Uterus (tissue), 4 donors: ENCODE data around the gene BZW2. TPM values are rescaled to one million over a fixed set of nuclear protein-coding genes. Genes with fewer than 3 reads are reported as not detected.

ENCODE experiments used
- DNase-seq, 2 donors: peaks; one replicate each; pipeline ENCODE4 v3.0.0-alpha.2; 2019 to 2020
- H3K27ac ChIP-seq, 2 donors: fragments of 200-600 bp; sonication (generic); 1 replicate in 1 of 2; 2 replicates in 1 of 2; pipeline ENCODE4 v1.5.1; 2016 to 2018
- H3K27me3 ChIP-seq, 2 donors: fragments of 200-600 bp; sonication (generic); one replicate each; pipeline ENCODE4 v1.5.1; 2018 to 2019; ENCODE audit warnings: control low read depth in 1 of 2
- H3K36me3 ChIP-seq, 2 donors: fragments of 200-600 bp; sonication (generic); one replicate each; pipeline ENCODE4 v1.5.1; 2019; ENCODE audit warnings: control low read depth in 1 of 2
- H3K4me1 ChIP-seq, 2 donors: fragments of 200-600 bp; sonication (generic); one replicate each; pipeline ENCODE4 v1.5.1; 2018 to 2019; ENCODE audit warnings: control low read depth in 1 of 2
- H3K4me3 ChIP-seq, 2 donors: fragments of 200-600 bp; sonication (generic); 1 replicate in 1 of 2; 2 replicates in 1 of 2; pipeline ENCODE4 v1.5.1; 2018 to 2019; ENCODE audit warnings: mild to moderate bottlenecking in 1 of 2
- H3K9me3 ChIP-seq, 2 donors: fragments of 200-600 bp; sonication (generic); one replicate each; pipeline ENCODE4 v1.5.1; 2019; ENCODE audit warnings: control low read depth in 1 of 2
- POLR2A ChIP-seq, 2 donors: fragments of 450-650 bp; IDR thresholded peaks; one replicate each; pipeline ENCODE4 v1.6.1; 2016; ENCODE audit warnings: antibody characterized with exemption in 2 of 2, mild to moderate bottlenecking in 1 of 2, moderate library complexity in 1 of 2
- intact Hi-C: fragments of 100-400 bp; cut with DNase I; formaldehyde crosslinking; loops from one replicate; pipeline ENCODE4 v1.15.1; 2023; ENCODE audit warnings: low total_unique reads
- total RNA-seq, 4 donors: library from RNA; depleted of rRNA in 3 of 4; stranded (reverse); fragments of >200 nt in 3 of 4; gene quantifications; one replicate each; pipeline versions ENCODE4 v1.1.0 to v1.2.4, GENCODE V29; 2014 to 2023
- TF ChIP-seq, protein P1 (sequence below), 4 experiments: fragments of 200-600 bp in 2 of 4; fragments of 450-650 bp in 2 of 4; sonication (generic) in 2 of 4; IDR thresholded peaks; one replicate each; pipeline ENCODE4 v1.5.1; 2016 to 2019; ENCODE audit warnings: antibody characterized with exemption in 4 of 4, mild to moderate bottlenecking in 2 of 4, moderate library complexity in 1 of 4
- donor health status: DM: yes; HTN: yes; CAD: no.

The BZW2 gene
- total RNA-seq, 4 donors from 2014 or later = 16.5 to 50.0 (median 32.4) TPM

DNA sequence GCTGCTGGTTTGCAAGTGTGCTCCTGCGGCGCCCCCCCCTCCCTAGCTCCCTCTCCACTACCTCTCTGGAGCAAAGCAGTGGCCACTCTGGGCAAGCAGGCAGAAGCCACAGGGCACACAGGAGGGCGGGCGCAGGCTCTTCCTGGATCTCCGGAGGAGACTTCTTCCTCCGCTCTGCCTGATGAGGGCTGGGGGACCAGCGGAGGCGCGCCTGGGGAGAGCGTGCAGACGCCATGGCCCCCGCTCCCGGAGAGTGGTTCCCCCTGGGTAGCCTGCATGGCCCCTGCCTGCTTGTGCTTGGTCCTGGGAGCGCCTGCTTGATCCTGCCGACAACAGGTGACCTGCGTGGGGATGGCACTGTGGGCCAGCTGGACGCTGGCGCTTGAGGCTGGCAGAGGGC, 29.4 kb upstream of the BZW2 start:
- TF ChIP-seq POLR2A (IDR thresholded peaks at IDR 0.05) = no peak
- TF ChIP-seq, protein P1, sequence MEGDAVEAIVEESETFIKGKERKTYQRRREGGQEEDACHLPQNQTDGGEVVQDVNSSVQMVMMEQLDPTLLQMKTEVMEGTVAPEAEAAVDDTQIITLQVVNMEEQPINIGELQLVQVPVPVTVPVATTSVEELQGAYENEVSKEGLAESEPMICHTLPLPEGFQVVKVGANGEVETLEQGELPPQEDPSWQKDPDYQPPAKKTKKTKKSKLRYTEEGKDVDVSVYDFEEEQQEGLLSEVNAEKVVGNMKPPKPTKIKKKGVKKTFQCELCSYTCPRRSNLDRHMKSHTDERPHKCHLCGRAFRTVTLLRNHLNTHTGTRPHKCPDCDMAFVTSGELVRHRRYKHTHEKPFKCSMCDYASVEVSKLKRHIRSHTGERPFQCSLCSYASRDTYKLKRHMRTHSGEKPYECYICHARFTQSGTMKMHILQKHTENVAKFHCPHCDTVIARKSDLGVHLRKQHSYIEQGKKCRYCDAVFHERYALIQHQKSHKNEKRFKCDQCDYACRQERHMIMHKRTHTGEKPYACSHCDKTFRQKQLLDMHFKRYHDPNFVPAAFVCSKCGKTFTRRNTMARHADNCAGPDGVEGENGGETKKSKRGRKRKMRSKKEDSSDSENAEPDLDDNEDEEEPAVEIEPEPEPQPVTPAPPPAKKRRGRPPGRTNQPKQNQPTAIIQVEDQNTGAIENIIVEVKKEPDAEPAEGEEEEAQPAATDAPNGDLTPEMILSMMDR (IDR thresholded peaks at IDR 0.05) = no peak
- Histone ChIP-seq H3K4me3 (no peak overlapping the region), H3K27ac (no peak overlapping the region), H3K36me3 (no peaks in the 10 kb centered on the region), H3K27me3 (no peaks in the 10 kb centered on the region), H3K9me3 (no peaks in the 10 kb centered on the region), H3K4me1 (no peaks in the 10 kb centered on the region)
- no peak for DNase-seq
- intact Hi-C loops = no loop called here

DNA sequence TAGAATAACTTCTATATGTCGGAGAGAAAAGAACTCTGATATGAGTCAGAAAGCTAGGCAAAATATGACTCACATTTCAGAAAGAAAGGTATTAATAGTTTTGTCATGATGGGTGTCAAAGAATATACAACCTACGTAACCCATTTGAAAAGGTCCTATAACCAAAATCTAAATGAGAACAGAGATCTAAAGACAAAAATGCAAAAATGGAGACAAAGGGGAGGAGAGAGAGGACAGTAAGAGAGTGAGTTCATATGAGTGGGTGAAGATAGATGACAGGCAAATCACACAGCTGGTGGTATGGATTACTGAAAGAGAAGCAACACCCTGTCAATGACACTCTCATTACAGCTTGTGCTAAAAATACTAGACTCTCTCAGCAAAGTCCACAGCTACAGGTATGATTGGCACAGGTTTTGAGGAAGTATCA, 26.0 kb upstream of the BZW2 start:
- intact Hi-C loops = no loop called here
- Histone ChIP-seq H3K27me3 (no peaks in the 10 kb centered on the region), H3K4me1 (no peaks in the 10 kb centered on the region), H3K36me3 (no peaks in the 10 kb centered on the region), H3K9me3 (no peaks in the 10 kb centered on the region), H3K4me3 (no peak overlapping the region), H3K27ac (no peak overlapping the region)
- DNase-seq = no peak
- TF ChIP-seq, protein P1 (IDR thresholded peaks at IDR 0.05) = no peak
- TF ChIP-seq POLR2A (IDR thresholded peaks at IDR 0.05) = no peak

DNA sequence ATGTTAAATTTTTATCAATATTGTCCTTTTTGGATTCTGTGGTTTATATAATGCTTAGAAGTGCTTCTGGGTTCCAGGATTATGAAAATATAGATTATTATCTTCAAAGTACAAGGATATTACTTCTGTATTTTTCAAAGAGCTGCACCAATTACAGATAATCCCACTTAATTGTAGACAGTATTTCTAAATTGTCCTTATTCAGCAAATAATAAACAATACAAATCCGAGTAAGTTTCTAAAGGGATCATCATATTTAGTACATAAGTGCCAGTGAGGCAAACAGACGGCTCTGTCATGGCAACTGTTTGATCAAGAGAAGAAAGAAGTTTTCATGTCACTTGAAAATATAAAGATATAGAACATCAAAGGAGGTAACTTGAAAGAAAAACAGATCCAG, 19.6 kb upstream of the BZW2 start:
- no peak for DNase-seq
- H3K36me3 ChIP-seq = no peaks in the 10 kb centered on the region
- TF ChIP-seq, protein P1 (IDR thresholded peaks at IDR 0.05) = no peak
- TF ChIP-seq POLR2A (IDR thresholded peaks at IDR 0.05) = no peak

DNA sequence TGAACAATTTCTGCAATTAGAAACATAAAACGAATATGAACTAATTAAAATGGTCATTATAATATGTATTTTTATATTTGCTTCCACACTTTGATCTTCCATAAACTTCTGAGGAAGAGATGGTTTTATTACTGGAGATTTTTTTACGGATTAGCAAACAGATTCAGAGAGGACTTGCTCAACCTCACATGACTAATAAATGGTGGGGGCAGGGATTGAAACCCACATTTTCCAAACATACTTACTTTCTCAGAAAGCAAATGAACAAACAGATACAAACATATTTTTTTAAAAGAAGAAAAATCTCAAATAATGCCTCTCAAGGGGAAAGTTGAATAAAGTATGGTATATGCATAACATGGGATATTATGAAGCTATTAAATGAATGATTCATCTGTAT, 18.7 kb upstream of the BZW2 start:
- peak in 1 of 2 donors; percentile 23 for DNase-seq
- intact Hi-C loops = no loop called here

More for the DNA sequence above, 19.6 kb upstream of the BZW2 start:
- Histone ChIP-seq H3K4me3 (no peak overlapping the region), H3K27me3 (no peaks in the 10 kb centered on the region), H3K4me1 (no peaks in the 10 kb centered on the region), H3K27ac (no peak overlapping the region), H3K9me3 (no peaks in the 10 kb centered on the region)
- intact Hi-C loops = no loop called here

DNA sequence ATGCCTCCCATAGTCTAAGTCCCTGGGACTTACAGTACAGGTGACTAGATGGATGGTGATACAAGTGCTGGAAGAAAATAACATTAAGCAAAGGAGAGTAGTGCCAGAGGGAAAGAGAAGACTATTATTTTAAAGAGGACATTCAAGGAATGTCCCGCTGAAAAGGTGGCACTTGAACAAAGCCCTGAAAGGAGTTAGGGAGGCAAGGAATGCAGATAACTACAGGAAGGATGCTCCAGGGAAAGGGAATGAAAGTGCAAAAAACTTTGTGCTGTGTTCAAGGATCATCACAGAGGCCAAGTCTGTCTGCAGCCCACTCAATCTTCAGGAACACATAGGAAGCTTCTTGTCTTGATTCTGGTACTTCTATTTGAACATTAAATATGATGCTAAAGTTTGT, 15.3 kb upstream of the BZW2 start:
- H3K27ac ChIP-seq = no peak overlapping the region
- no peak overlapping the region for H3K4me3 ChIP-seq
- no peaks in the 10 kb centered on the region for H3K4me1 ChIP-seq
- intact Hi-C loops = no loop called here
- H3K27me3 ChIP-seq = peaks cover 0 to 3% of the 10 kb centered on the region in 2 donors
- H3K36me3 ChIP-seq = no peaks in the 10 kb centered on the region
- no peak for DNase-seq
- no peak for TF ChIP-seq POLR2A (IDR thresholded peaks at IDR 0.05)
- TF ChIP-seq, protein P1 (IDR thresholded peaks at IDR 0.05) = no peak
- H3K9me3 ChIP-seq = no peaks in the 10 kb centered on the region

More for the DNA sequence above, 18.7 kb upstream of the BZW2 start:
- no peak overlapping the region for H3K4me3 ChIP-seq
- TF ChIP-seq POLR2A (IDR thresholded peaks at IDR 0.05) = no peak
- TF ChIP-seq, protein P1 (IDR thresholded peaks at IDR 0.05) = no peak
- H3K9me3 ChIP-seq = no peaks in the 10 kb centered on the region
- H3K27me3 ChIP-seq = no peaks in the 10 kb centered on the region
- no peak overlapping the region for H3K27ac ChIP-seq
- H3K4me1 ChIP-seq = no peaks in the 10 kb centered on the region
- H3K36me3 ChIP-seq = no peaks in the 10 kb centered on the region
